GM18517 (cell line): Measurements from ENCODE around the gene HTR5A.
"Not testable (repeated sequence)": the region's sequence is repeated elsewhere in the genome, so short reads cannot be mapped to it uniquely, and the experiment has no call there.

Experiments
- ATAC-seq: cut with Tn5 transposase; IDR thresholded peaks from one replicate; pipeline ENCODE4 v1.9.1; 2021; ENCODE audit warnings: mild to moderate bottlenecking, moderate library complexity; ENCODE audit not compliant: unreplicated experiment

Gene HTR5A

GRCh38 chr7:155069992-155070751 is at the start of gene HTR5A:
HTR5A (plus strand) TSS chr7:155070324; CDS start chr7:155070900, 576 bp downstream.
- no peak for ATAC-seq

GRCh38 chr7:155020996-155021395 is 49.1 kb upstream of the HTR5A start:
- ATAC-seq, result no peak

DNA sequence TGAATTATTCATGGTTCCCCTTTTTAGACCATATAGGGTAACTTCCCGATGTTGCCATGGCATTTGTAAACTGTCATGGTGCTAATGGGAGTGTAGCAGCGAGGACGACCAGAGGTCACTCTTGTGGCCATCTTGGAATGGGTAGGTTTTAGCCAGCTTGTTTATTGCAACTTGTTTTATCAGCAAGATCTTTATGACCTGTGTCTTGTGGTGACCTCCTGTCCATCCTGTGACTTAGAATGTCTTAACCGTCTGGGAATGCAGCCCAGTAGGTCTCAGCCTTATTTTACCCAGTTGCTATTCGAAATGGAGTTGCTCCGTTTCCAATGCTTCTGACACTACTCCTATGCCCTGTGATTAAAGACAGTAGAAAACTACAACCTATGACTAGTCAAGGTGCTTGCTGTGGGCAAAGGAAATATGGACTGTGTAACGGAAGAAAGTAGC is 48.4 kb upstream of the HTR5A start:
- no peak for ATAC-seq

- ATAC-seq, result no peak
These were observed 42.2 kb upstream of the HTR5A start for GRCh38 chr7:155027879-155028278.

DNA sequence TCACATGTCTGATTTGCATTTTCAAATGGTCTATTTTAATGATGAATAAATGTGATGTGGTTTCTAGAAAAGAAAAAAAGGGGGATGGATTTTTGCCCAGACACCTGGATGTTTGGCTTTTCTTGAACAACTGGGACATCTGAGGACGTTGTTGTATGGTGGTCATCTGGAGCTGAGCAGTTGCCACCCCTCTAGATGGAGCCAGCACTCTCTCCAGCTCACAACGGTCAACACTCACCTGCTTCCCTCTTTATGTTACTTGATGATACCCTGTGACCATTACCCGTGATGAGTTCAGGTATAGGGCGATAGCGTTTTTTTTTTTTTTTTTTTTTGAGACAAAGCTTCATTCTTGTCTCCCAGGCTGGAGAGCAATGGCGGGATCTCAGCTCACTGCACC is 37.1 kb upstream of the HTR5A start:
- ATAC-seq, result no peak

- ATAC-seq, result not testable (repeated sequence)
These were observed 35.6 kb upstream of the HTR5A start for GRCh38 chr7:155034495-155034894.

GRCh38 chr7:155038335-155038734 is 31.8 kb upstream of the HTR5A start:
- ATAC-seq, result no peak

- ATAC-seq, result no peak
These were observed 26.4 kb upstream of the HTR5A start for GRCh38 chr7:155043756-155044155.

DNA sequence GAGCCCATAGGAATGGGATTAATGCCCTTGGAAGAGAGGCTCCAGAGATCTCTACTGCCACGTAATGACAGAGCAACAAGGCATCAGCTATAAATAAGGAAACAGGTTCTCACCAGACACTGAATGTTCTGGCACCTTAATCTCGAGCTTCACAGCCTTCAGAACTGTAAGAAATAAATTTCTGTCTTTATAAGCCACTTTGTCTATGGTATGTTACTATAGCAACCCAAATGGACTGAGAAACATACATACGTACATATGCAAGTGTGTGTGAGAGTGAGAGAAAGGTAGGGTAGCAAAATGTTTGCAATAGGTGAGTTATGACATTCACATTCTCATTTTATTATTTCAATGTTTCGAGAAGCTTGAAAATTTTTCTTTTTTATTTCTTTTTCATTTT is 22.1 kb upstream of the HTR5A start:
- ATAC-seq, result no peak

GRCh38 chr7:155051355-155051754 is 18.8 kb upstream of the HTR5A start:
- no peak for ATAC-seq

DNA sequence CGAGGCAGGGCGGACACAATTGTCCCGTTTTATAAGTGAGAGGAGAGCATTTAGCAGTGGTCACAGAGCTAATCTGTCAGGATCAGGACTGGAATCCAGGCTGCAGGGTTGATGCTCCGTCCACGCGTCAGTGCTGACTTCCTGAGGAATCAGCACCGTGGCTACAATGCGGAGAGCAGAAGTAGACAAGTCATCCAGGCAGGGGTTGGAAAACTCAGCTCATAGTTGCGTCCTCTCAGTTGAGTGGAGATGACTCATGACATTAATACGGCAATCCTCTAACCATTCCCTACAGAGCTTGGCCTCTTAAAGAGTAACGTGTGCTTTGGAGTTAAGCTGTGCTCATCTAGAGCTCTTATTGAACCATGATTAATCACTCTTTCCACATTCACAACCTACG is 17.1 kb upstream of the HTR5A start:
- ATAC-seq, result no peak

GRCh38 chr7:155054761-155055160 is 15.4 kb upstream of the HTR5A start:
- no peak for ATAC-seq

DNA sequence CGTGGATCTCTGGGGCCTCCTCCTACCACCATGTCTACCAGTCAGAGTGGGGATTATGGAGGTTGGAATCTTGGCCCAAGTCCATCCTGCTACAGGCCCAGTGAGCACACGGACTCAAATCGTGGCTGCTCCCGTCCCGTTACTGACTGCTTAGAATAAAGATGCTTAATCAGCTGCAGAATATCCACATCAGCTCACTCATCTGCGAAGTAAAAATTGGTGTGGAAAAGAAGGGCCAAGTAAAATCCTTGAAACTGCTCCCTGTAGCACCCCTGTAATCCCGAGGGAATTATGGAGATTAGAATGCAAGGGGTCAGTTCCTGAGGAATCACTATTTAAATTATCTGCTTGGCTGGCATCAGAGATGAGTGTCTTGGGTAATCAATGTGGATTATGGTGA is 13.0 kb upstream of the HTR5A start:
- ATAC-seq, result no peak

- ATAC-seq, result no peak
These were observed 11.2 kb upstream of the HTR5A start for GRCh38 chr7:155058896-155059295.

DNA sequence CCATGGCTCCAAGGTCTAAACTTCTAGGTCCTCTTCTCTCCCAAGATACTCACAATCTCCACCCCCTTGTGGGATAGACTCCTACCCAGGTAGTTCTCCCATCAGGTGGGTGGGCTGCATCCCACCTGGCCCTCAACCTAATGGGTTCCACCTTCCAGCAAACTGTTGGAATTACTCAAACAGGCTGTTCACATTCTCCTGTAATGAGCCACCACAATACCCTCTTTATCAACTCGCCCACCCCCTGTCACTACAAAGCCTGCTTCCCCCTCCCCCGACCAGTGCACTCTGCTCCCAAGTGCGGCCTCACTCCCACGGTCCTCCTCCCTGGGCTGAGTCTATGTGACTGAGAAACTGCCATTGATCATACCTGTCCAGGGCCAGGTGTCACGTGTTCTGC is 10.4 kb upstream of the HTR5A start:
- no peak for ATAC-seq

DNA sequence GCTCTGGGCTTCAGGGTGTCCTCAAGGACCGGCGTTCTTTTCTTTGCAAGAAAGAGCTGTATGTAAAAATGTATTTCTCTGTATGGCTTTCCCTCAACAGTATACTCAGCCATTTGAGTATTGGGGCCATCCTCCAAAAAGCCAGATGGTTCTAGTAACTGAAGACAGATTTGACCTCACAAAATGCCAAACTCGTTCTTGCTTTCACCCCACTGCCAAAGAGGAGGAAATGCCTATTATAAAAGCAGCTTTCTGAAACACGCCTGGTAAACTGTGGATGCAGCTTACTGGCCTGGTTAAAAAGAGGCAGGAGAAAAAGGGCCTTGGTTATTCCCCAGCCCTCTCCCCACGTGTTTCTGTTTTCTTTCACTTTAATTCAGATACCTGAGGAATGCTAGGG is 7.7 kb upstream of the HTR5A start:
- no peak for ATAC-seq

DNA sequence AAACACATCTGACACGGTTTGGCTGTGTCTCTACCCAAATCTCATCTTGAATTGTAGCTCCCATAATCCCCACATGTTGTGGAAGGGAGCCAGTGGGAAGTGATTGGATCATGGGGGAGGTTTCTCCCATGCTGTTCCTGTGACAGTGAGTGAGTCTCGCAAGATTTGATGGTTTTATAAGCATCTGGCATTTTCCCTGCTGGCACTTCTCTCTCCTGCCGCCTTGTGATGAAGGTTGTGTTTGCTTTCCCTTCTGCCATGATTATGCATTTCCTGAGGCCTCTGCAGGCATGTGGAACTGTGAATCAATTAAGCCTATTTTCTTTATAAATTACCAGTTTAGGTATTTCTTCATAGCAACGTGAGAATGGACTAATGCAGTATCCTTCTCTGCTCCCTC is 5.9 kb upstream of the HTR5A start:
- ATAC-seq, result no peak

DNA sequence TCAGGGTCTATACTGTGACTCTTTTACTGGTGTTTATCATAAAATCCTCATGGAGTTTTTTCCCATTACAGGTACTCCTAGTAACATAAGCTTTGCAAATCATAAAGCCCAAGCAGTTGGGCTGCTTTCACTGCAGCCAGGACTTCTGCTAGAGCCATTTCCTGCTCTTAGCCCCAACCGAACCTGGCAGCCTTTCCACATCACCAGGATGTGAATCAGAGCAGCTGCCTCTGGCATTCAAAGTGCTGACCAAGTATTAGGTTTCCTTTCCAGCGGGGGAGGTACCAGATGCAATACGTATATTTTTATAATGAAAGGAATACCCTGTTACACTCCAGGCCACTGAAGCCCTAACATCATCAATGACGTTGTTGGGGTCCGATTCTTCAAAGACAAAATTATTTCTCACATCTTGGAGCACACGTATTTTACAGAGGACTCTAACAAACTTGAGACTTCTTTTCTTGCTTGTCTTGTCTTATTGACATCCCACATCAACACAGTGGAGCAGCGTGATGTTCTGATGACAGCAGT is 3.6 kb upstream of the HTR5A start:
- no peak for ATAC-seq

DNA sequence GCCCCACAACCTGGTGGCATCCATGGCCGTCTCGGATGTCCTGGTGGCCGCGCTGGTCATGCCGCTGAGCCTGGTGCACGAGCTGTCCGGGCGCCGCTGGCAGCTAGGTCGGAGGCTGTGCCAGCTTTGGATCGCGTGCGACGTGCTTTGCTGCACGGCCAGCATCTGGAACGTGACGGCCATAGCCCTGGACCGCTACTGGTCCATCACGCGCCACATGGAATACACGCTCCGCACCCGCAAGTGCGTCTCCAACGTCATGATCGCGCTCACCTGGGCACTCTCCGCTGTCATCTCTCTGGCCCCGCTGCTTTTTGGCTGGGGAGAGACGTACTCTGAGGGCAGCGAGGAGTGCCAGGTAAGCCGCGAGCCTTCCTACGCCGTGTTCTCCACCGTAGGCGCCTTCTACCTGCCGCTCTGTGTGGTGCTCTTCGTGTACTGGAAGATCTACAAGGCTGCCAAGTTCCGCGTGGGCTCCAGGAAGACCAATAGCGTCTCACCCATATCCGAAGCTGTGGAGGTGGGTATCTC is 1.1 kb downstream of the HTR5A start:
- no peak for ATAC-seq

GRCh38 chr7:155071916-155072571 is 1.9 kb downstream of the HTR5A start:
- ATAC-seq, result no peak

DNA sequence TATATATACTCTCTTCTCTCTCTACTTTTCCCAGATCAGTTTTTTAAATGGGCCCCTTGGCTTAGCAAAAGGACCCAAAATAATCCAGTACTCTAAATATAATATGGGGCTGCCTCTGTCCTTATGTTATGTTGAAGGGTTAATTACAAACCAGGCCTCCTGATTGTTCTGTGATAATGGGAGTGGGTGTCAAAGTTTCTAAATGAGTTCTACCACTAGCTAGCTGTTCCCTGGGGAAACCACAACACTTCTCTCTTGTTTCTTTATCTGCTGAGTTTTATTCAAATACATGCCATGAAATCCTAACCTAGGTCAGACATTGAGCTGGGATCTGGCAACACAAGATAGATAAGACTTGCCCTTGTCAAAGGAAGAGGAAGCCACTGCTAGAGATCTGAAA is 3.8 kb downstream of the HTR5A start:
- peak; percentile 52 for ATAC-seq

DNA sequence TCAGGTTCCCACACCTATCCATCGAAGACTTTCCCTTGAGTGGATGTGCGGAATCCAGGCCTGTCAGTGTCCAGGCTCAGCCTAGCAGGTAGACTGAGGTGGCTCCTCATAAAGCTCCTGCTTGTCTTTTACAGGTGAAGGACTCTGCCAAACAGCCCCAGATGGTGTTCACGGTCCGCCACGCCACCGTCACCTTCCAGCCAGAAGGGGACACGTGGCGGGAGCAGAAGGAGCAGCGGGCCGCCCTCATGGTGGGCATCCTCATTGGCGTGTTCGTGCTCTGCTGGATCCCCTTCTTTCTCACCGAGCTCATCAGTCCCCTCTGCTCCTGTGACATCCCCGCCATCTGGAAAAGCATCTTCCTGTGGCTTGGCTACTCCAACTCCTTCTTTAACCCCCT is 13.9 kb downstream of the HTR5A start:
- no peak for ATAC-seq
